Neural crest cell (in vitro differentiated cells): ENCODE results near the gene CCN5. TPM values are rescaled to one million over a fixed set of nuclear protein-coding genes. Genes with fewer than 3 reads are reported as not detected.
A peak's percentile ranks its signal among the peaks of the same experiment; 100 is the strongest.

Experiments used
- DNase-seq: peaks from one replicate; pipeline ENCODE4 v3.0.0; 2021; ENCODE audit warnings: low read depth, mixed read lengths, low spot score
- H3K27ac Mint-ChIP-seq: one replicate; pipeline ENCODE4 v1.8.0; 2021; ENCODE audit warnings: mild to moderate bottlenecking, mixed read lengths; ENCODE audit not compliant: unreplicated experiment
- H3K27me3 Mint-ChIP-seq: 2 replicates; pipeline ENCODE4 v1.8.0; 2021; ENCODE audit warnings: low read depth, mild to moderate bottlenecking, mixed read lengths
- H3K36me3 Mint-ChIP-seq: 2 replicates; pipeline ENCODE4 v1.8.0; 2021; ENCODE audit warnings: low read depth, mild to moderate bottlenecking, mixed read lengths
- H3K4me1 Mint-ChIP-seq: 2 replicates; pipeline ENCODE4 v1.8.0; 2021; ENCODE audit warnings: mixed read lengths
- H3K4me3 Mint-ChIP-seq: one replicate; pipeline ENCODE4 v1.8.0; 2021; ENCODE audit warnings: mild to moderate bottlenecking, mixed read lengths
- H3K9me3 Mint-ChIP-seq: 2 replicates; pipeline ENCODE4 v1.8.0; 2021; ENCODE audit warnings: mixed read lengths
- total RNA-seq: library from RNA; stranded (reverse); gene quantifications from 2 replicates; pipeline ENCODE4 v1.2.1, GENCODE V29; 2021
- TF ChIP-seq, protein P1 (sequence below): fragments of 200-600 bp; sonication (generic); conservative IDR thresholded peaks from 2 replicates; pipeline ENCODE4 v1.5.0; 2021; ENCODE audit warnings: antibody characterized with exemption, mild to moderate bottlenecking

The CCN5 gene
- total RNA-seq, 1 donor from 2014 or later = not detected

DNA sequence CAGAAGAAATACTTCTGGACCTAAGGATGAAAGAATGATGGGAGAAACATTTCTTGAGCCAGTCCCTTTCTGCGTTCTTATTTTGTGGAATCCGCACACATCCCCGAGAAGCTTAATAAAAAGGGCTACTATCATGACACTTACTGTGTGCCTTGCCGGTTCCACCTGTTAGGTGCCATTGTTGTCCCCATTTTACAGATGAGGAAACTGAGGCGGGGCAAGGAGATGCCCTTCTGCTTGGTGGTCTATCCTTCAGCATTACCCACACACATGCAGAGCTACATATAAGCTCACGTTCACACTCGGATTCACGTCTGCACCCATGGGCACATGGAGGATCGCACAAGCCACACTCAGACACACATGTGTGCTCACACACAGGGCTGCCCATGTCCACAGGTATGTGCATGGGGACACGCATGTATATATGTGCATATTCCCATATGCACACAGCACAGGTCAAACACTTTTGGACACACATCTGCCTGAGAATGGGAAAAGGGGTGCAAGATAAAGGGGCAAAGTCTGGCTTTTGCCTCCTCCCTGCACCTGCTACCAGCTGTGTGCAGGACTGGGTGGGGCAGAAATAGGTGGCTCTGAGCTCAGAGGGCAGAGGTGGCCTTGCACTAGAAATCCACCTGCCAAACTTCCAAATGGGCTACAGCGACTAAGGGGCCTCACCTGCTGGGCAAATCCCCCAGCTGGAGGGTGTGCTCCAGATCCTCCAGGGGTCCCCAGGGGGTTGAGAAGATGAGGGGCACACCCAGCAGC, 33.2 kb upstream of the CCN5 start:
- TF ChIP-seq, protein P1, sequence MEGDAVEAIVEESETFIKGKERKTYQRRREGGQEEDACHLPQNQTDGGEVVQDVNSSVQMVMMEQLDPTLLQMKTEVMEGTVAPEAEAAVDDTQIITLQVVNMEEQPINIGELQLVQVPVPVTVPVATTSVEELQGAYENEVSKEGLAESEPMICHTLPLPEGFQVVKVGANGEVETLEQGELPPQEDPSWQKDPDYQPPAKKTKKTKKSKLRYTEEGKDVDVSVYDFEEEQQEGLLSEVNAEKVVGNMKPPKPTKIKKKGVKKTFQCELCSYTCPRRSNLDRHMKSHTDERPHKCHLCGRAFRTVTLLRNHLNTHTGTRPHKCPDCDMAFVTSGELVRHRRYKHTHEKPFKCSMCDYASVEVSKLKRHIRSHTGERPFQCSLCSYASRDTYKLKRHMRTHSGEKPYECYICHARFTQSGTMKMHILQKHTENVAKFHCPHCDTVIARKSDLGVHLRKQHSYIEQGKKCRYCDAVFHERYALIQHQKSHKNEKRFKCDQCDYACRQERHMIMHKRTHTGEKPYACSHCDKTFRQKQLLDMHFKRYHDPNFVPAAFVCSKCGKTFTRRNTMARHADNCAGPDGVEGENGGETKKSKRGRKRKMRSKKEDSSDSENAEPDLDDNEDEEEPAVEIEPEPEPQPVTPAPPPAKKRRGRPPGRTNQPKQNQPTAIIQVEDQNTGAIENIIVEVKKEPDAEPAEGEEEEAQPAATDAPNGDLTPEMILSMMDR = no peak
- H3K36me3 Mint-ChIP-seq = no peaks in the 10 kb centered on the region
- H3K4me3 Mint-ChIP-seq = no peak overlapping the region
- H3K4me1 Mint-ChIP-seq = peaks cover 9% of the 10 kb centered on the region
- peaks cover 13% of the 10 kb centered on the region for H3K27me3 Mint-ChIP-seq
- no peaks in the 10 kb centered on the region for H3K9me3 Mint-ChIP-seq
- no peak for DNase-seq
- peak overlapping the region; percentile 45 for H3K27ac Mint-ChIP-seq

DNA sequence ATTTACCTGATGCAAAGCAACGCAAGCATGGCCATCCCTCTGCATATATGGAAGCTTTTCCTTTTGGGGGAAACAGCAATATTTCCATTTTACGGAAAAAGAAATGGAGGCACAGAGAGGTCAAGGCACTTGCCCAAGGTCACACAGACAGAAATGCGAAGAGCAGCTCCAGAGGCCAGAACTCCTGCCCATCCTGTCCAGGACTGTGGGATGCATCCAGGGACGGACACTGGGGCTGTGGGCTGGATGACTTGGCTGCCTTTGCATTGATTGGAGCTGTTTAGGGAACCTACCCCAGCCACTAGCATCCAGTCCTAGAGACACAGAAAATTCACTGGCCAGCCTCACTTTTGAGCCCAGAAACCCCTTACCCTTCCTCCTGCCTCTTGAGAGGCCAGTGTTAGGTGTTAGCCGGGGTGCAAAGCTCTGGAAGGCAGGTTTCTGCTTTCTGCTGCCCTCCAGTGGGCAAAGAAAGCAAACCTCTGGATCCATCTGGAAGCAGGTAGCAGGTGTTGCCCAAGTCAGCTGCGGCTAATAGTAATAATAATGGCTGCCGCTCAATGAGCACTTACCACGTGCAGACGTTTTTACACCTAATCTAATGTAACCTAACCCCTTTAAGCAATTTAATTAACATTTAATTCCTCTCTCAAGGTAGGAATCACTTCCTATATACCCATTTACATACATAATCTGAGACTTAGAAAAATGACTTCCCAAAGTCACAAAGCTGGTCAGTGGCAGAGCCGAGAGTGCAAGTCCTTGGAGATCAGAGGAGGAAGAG, 31.7 kb upstream of the CCN5 start:
- TF ChIP-seq, protein P1 = peak; percentile 80
- Mint-ChIP-seq H3K4me3 (no peak overlapping the region), H3K36me3 (no peaks in the 10 kb centered on the region), H3K4me1 (peaks cover 9% of the 10 kb centered on the region), H3K27ac (no peak overlapping the region), H3K9me3 (no peaks in the 10 kb centered on the region), H3K27me3 (peaks cover 19% of the 10 kb centered on the region)
- peak; percentile 44 for DNase-seq

DNA sequence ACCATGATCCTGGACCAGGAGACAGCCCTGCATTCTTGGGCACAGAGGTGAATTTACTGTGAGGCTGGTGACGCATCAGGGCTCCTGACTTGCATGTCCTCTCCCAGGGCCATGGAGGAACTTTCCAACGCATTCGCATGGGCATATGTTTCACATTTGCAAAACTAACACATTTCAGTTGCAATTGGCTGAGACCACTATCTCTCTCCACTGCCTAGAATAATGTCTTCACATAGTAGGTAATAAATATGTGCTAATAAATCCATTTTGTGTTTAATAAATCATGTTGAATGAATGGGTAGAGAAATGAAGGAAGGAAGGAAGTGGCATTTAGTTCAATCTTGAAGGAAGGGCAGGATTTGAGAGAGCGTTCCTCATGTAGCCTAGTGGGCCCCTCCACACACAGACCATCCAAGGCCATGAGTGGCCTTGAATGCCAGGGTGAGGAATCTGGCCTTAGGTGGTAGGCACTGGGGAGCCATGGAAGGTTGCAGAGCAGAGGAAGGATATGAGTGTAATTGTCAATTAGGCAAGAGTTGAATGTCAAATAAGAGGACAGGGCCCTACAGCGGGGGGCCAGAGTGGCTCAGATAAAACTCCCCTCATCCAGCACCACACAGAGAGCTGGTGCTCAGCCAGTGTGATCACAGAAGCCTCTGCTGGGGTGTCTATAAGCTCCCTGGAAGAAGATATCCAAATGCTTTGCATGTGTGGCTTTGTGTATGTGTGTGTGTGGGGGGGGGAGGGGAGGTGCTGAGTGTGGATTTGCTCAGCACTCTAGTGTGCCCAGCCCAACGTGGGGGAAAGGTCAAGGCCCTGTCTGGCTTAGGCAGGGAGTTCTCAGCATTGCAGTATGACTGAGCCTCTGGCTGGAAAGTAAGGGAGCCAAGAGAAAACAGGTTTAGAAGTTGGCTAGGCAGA, 30.9 kb upstream of the CCN5 start:
- peaks cover 5% of the 10 kb centered on the region for H3K4me1 Mint-ChIP-seq
- no peaks in the 10 kb centered on the region for H3K36me3 Mint-ChIP-seq
- TF ChIP-seq, protein P1 = no peak
- no peak for DNase-seq
- H3K9me3 Mint-ChIP-seq = no peaks in the 10 kb centered on the region
- H3K4me3 Mint-ChIP-seq = no peak overlapping the region
- H3K27me3 Mint-ChIP-seq = peaks cover 19% of the 10 kb centered on the region
- H3K27ac Mint-ChIP-seq = no peak overlapping the region

DNA sequence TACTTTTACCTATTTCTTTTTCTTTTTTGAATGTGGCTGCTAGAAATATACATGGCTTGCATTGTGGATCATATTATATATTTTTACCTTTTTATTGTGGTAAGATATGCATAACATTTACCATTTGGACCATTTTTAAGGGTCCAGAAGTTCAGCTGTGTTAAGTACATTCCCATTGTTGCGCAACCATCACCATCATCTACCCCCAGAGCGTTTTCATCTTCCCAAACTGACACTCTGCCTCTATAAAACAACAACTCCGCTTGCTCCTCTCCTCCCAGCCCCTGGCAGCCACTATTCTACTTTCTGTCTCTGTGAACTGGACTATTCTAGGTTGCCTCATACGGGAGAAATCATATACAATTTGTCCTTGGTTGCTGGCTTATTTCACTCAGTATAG, 28.2 kb upstream of the CCN5 start:
- Mint-ChIP-seq H3K27me3 (peaks cover 18% of the 10 kb centered on the region), H3K4me3 (no peak overlapping the region), H3K9me3 (peaks cover 4% of the 10 kb centered on the region), H3K4me1 (peaks cover 5% of the 10 kb centered on the region), H3K36me3 (no peaks in the 10 kb centered on the region), H3K27ac (no peak overlapping the region)
- no peak for DNase-seq
- TF ChIP-seq, protein P1 = no peak

DNA sequence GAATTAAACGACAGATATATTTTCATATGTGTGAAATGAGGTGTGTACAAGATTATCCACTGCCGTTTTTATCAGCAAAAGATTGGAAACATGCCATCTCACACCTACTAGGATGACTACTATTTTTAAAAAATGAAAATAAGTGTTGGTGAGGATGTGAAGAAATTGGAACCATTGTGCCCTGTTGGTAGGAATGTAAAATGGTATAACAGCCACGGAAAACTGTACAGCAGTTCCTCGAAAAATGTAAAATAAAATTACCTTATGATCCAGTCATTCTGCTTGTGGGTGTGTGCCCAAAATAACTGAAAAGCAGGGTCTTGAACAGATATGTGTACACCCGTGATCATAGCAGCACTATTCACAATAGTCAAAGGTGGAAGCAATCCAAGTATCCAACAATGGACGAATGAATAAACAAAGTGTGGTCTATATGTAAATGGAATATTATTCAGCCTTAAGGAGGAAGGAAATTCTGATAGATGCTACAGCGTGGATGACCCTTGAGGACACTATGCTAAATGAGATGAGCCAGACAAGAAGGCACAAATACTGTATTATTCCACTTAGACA, 27.0 kb upstream of the CCN5 start:
- peaks cover 14% of the 10 kb centered on the region for H3K4me1 Mint-ChIP-seq

More for the DNA sequence above, 27.0 kb upstream of the CCN5 start:
- Mint-ChIP-seq H3K27me3 (peaks cover 14% of the 10 kb centered on the region), H3K36me3 (no peaks in the 10 kb centered on the region), H3K9me3 (peaks cover 4% of the 10 kb centered on the region), H3K27ac (no peak overlapping the region), H3K4me3 (no peak overlapping the region)
- TF ChIP-seq, protein P1 = no peak
- no peak for DNase-seq
